ENCODE results near the gene TMEM169. TPM values are rescaled to one million over a fixed set of nuclear protein-coding genes. Genes with fewer than 3 reads are reported as not detected.

Gene TMEM169
- total and polyA plus RNA-seq, 2 of the 13 experiments (the other 11 are each of a cell fraction or from before 2014, with no cell fraction given) = 1.5 to 4.5 TPM

DNA sequence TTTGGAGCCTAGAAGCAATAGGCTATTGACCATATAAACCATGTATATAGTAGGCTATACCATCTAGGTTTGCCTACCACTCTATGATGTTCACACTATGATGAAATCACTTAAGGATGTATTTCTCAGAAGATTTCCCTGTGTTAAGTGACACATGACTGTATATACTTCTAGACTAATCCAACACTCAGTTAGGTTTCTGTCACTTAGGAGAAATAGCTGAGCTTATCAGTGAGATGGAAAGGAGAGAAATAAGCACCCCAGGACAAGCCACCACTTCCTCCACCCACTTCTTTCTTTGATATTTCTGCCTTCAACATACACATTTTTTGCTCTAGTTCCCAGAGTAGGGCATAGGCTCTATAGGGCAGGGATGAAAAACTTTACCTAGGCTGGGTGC, 7.9 kb upstream of the TMEM169 start:
- Histone ChIP-seq H3K4me1 (ENCODE audit: insufficient read depth, low read length) (peaks cover 95% of the 10 kb centered on the region), H3K27me3 (ENCODE audit: control insufficient read depth in 1 of 2, insufficient read depth in 2 of 2, low read length in 2 of 2) (no peaks in the 10 kb centered on the region), H2AFZ (ENCODE audit: low read length) (no peak overlapping the region), H3K4me2 (ENCODE audit: low read depth, low read length) (no peak overlapping the region), H3K4me3 (replicated peaks in 1 of 3; ENCODE audit: insufficient read depth in 1 of 3, low read depth in 2 of 3, low read length in 3 of 3) (no peak overlapping the region), H3K27ac (ENCODE audit: extremely low read length, insufficient read depth, low read length) (peak overlapping the region; percentile 16), H4K20me1 (ENCODE audit: insufficient read depth, low read length) (no peaks in the 10 kb centered on the region), H3K36me3 (replicated peaks in 1 of 2; ENCODE audit: control insufficient read depth in 1 of 2, insufficient read depth in 2 of 2, low read length in 2 of 2) (peaks cover 1 to 31% of the 10 kb centered on the region in 2 experiments; a peak in 4 of 5 replicates), H3K9ac (ENCODE audit: insufficient read depth, low read depth, low read length) (no peak overlapping the region), H3K79me2 (ENCODE audit: insufficient read depth, low read length) (peaks cover 59% of the 10 kb centered on the region), H3K9me3 (ENCODE audit: low read length) (no peaks in the 10 kb centered on the region)
- ATAC-seq (no peak), FAIRE-seq (no peak), DNase-seq (ENCODE audit: low spot score) (no peak)
- in situ Hi-C loops (cut with HindIII; ENCODE audit: extremely low pct_ligation_motif_present, low pct_unique_long_range_greater_than_20kb) (no loop called here), intact Hi-C loops (cut with micrococcal nuclease; ENCODE audit: unreplicated experiment) (no loop called here)
- CTCF ChIA-PET (ENCODE audit: low intra/inter-chr PET ratio, low total read pairs) = no interaction called here
- TF ChIP-seq CEBPB (IDR thresholded peaks at IDR 0.05; ENCODE audit: borderline replicate concordance, low read depth, low read length) (peak; percentile 30; the same call in 1 of the 2 replicates), PAWR (CRISPR knock-in tag; IDR thresholded peaks at IDR 0.05; ENCODE audit: borderline replicate concordance) (no peak), CREB1 (IDR thresholded peaks at IDR 0.05) (no peak), CREB1 (CRISPR knock-in tag; IDR thresholded peaks at IDR 0.05) (no peak)
- TF ChIP-seq, protein P1, sequence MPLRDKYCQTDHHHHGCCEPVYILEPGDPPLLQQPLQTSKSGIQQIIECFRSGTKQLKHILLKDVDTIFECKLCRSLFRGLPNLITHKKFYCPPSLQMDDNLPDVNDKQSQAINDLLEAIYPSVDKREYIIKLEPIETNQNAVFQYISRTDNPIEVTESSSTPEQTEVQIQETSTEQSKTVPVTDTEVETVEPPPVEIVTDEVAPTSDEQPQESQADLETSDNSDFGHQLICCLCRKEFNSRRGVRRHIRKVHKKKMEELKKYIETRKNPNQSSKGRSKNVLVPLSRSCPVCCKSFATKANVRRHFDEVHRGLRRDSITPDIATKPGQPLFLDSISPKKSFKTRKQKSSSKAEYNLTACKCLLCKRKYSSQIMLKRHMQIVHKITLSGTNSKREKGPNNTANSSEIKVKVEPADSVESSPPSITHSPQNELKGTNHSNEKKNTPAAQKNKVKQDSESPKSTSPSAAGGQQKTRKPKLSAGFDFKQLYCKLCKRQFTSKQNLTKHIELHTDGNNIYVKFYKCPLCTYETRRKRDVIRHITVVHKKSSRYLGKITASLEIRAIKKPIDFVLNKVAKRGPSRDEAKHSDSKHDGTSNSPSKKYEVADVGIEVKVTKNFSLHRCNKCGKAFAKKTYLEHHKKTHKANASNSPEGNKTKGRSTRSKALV (CRISPR knock-in tag; IDR thresholded peaks at IDR 0.05) = no peak
- POLR2A ChIA-PET = interaction anchor here (1.6 kb wide), 1 partner anchor 10 kb away, joined by 3 read pairs; no protein-coding TSS in a partner anchor
- BruUV-seq (replicated peaks) = no TSS peak

DNA sequence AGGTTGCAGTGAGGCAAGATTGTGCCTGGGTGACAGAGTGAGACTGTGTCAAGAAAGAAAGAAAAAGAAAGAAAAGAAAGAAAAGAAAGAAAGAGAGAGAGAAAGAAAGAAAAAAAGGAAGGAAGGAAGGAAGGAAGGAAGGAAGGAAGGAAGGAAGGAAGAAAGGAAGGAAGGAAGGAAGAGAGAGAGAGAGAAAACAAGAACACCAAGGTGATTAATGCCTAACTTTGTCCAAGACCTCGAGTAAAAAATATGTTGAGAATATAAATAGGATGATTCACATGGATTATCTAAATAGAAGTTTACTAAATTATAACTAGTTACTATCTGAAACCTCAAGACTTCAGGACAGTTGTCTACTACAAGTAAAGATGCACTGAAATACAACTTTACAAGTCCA, 7.3 kb upstream of the TMEM169 start:
- ChIA-PET POLR2A (interaction anchor here (3.0 kb wide), 1 partner anchor 34 kb away, joined by 17 read pairs; the partner anchor contains the start of gene XRCC5), CTCF (ENCODE audit: low intra/inter-chr PET ratio, low total read pairs) (no interaction called here)
- WGBS (ENCODE audit: low lambda C conversion rate) = 91% methylated on average over 1 of the region's 1 CpG
- peak overlapping the region; percentile 16 for H3K27ac ChIP-seq (ENCODE audit: extremely low read length, insufficient read depth, low read length)
- FAIRE-seq = no peak
- no peaks in the 10 kb centered on the region for H4K20me1 ChIP-seq (ENCODE audit: insufficient read depth, low read length)
- DNase-seq (ENCODE audit: low spot score) = no peak
- H3K79me2 ChIP-seq (ENCODE audit: insufficient read depth, low read length) = peaks cover 55% of the 10 kb centered on the region
- intact Hi-C loops (cut with micrococcal nuclease; ENCODE audit: unreplicated experiment) = no loop called here
- no TSS peak for BruUV-seq (replicated peaks)
- H3K9ac ChIP-seq (ENCODE audit: insufficient read depth, low read depth, low read length) = no peak overlapping the region
- no peak for TF ChIP-seq ZNF138 (CRISPR knock-in tag; IDR thresholded peaks at IDR 0.05; ENCODE audit: low read depth)
- TF ChIP-seq ZNF512 (CRISPR knock-in tag; IDR thresholded peaks at IDR 0.05) = 0 out of 2 replicates have a peak, but pooled peaks have one; percentile 61
- no peaks in the 10 kb centered on the region for H3K9me3 ChIP-seq (ENCODE audit: low read length)
- no peaks in the 10 kb centered on the region for H3K27me3 ChIP-seq (ENCODE audit: control insufficient read depth in 1 of 2, insufficient read depth in 2 of 2, low read length in 2 of 2)
- in situ Hi-C loops (cut with HindIII; ENCODE audit: extremely low pct_ligation_motif_present, low pct_unique_long_range_greater_than_20kb) = no loop called here
- H3K4me2 ChIP-seq (ENCODE audit: low read depth, low read length) = no peak overlapping the region
- no peak overlapping the region for H2AFZ ChIP-seq (ENCODE audit: low read length)
- H3K4me1 ChIP-seq (ENCODE audit: insufficient read depth, low read length) = peaks cover 95% of the 10 kb centered on the region
- H3K4me3 ChIP-seq (replicated peaks in 1 of 3; ENCODE audit: insufficient read depth in 1 of 3, low read depth in 2 of 3, low read length in 3 of 3) = no peak overlapping the region
- peaks cover 1 to 31% of the 10 kb centered on the region in 2 experiments; a peak in 4 of 5 replicates for H3K36me3 ChIP-seq (replicated peaks in 1 of 2; ENCODE audit: control insufficient read depth in 1 of 2, insufficient read depth in 2 of 2, low read length in 2 of 2)
- no peak for ATAC-seq
